Activated T-cell treated with anti-CD3 and anti-CD28 coated beads for 4 hours (primary cell): ENCODE results near the gene ITPRIPL1.
A peak's percentile ranks its signal among the peaks of the same experiment; 100 is the strongest.

ENCODE experiments used
- DNase-seq: peaks from one replicate; pipeline ENCODE4 v3.0.0-alpha.2; 2020

Gene ITPRIPL1

GRCh38 chr2:96323849-96324248 lies 1.3 kb upstream of the ITPRIPL1 start:
- no peak for DNase-seq

- DNase-seq, result no peak
Observed at GRCh38 chr2:96324721-96325040, 436 bp upstream of the ITPRIPL1 start.

- DNase-seq, result no peak
Observed at GRCh38 chr2:96325884-96326255, 753 bp downstream of the ITPRIPL1 start.

GRCh38 chr2:96326564-96326963 lies 1.4 kb downstream of the ITPRIPL1 start:
- no peak for DNase-seq

DNA sequence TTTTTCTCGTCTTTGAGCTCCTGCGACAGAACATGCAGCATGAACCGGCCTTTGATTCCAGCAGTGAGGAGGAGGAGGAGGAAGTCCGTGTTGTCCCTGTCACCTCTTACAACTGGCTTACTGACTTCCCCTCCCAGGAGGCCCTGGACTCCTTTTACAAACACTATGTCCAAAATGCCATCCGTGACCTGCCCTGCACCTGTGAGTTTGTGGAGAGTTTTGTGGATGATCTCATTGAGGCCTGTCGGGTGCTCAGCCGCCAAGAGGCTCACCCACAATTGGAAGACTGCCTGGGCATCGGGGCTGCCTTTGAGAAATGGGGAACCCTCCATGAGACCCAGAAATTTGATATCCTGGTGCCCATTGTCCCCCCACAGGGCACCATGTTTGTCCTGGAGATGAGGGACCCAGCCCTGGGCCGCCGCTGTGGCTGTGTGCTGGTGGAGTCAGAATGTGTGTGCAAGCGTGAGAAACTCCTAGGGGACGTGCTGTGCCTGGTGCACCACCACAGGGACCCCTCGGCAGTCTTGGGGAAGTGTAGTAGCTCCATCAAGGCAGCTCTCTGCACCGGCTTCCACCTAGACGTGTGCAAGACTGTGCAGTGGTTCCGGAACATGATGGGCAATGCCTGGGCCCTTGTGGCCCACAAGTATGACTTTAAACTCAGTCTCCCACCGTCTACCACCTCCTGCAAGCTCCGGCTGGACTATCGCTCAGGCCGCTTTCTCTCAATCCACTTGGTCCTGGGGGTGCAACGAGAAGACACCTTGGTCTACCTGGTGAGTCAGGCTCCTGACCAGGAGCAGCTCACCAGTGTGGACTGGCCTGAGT lies 2.1 kb downstream of the ITPRIPL1 start:
- DNase-seq, result no peak

DNA sequence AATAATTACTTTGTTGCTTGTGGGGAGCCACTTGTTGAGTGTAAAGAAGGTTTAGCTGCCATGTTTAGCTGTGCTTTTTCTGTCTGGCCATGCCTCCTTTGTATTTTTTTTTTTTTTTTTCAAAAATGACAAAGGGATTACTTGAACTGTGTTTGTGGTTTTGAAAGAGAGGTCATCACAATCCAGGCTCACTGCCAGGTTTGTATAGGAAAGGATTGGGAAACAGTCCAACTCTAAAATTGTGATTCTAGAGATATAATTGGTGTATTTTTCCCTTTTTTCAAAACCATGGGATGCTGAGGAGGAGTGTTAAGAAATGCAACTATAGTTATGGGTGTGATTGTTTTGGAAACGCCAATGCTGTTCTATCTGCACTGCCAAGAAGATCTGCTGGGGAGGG lies 4.3 kb downstream of the ITPRIPL1 start:
- DNase-seq, result no peak

- DNase-seq, result no peak
Observed at GRCh38 chr2:96329874-96330273, 4.8 kb downstream of the ITPRIPL1 start.

GRCh38 chr2:96330407-96330806 lies 5.3 kb downstream of the ITPRIPL1 start:
- no peak for DNase-seq

GRCh38 chr2:96333708-96334107 lies 8.6 kb downstream of the ITPRIPL1 start:
- DNase-seq, result no peak

- no peak for DNase-seq
Observed at GRCh38 chr2:96336104-96336775, 11.1 kb downstream of the ITPRIPL1 start.

GRCh38 chr2:96336873-96337272 lies 11.8 kb downstream of the ITPRIPL1 start:
- no peak for DNase-seq

- no peak for DNase-seq
Observed at GRCh38 chr2:96340493-96341414, 15.6 kb downstream of the ITPRIPL1 start.

DNA sequence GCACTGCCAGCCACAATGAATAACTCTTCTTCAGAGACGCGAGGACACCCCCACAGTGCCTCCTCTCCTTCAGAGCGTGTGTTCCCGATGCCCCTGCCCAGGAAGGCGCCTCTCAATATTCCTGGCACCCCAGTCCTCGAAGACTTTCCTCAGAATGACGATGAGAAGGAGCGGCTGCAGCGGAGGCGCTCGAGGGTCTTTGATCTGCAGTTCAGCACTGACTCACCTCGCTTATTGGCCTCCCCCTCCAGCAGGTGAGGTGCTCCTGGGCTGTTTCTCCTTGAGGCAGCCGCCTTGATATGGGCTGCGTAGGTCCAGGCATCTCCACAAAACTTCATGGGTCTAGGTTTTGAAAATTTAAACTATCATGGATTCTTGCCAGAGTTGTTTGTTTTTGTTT lies 16.5 kb downstream of the ITPRIPL1 start:
- no peak for DNase-seq

DNA sequence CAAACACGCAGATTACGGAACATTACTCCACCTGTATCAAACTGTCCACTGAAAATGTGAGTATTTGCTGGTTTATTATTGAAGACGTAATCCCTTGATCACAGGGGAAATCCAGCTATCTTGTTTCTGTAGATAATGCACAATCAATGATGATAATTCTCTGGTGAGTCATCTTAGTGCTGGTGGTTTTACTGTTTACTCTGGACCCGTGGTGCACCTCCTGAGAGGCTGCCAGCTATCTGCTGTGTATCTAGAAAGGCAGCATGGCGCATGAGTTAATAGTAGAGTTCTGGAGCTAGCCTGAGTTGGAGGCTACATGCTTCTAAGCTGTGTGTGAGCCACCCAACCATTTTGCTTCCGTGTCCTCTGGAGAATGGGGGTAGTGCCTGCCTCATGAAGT lies 17.0 kb downstream of the ITPRIPL1 start:
- DNase-seq, result no peak

GRCh38 chr2:96344011-96344410 lies 18.9 kb downstream of the ITPRIPL1 start:
- peak; percentile 34 for DNase-seq

DNA sequence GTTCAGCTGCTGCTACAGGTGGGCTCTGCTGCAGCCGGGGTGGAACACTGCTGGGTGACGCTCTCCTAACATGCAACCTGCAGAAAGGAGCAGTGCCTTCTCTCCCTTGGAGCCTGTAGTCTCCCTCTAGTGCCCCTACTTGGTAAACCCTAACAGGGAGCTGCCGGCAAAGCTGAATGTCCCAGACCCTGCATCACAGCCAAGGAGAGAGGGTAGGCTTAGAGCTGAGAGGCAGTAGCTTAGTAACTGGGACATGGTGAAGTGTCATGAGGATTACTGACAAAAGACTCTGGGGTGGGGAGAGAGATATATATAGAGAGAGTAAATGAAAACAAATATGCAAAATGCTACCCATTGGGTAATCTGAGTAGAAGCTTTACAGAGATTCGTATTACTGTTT lies 20.3 kb downstream of the ITPRIPL1 start:
- no peak for DNase-seq

GRCh38 chr2:96345868-96346462 lies 20.8 kb downstream of the ITPRIPL1 start:
- no peak for DNase-seq

GRCh38 chr2:96347395-96347794 lies 22.3 kb downstream of the ITPRIPL1 start:
- no peak for DNase-seq

DNA sequence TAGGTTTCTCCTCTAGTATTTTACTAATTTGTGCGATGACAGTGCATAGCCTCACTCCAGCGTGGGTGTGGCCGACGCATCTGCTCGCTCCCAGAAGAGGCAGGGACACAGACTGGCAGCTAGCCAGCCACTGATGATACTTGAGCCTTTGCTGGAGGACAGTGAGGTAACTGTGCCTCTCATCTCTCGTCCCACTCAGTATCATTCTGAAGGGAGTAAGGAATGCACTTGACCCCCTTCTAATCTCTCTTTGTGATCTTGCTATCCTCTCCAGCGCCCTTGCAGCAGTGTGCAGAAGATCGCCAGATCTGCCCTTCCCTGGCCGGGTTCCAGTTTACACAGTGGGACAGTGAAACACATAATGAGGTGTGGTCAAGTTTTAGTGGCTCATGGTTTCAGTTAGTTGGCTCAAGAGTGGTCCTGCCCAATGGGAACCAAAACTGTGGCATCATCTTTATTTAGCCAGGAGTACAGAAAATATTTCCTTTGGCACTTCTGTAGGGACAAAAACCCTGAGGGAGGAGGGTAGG lies 28.0 kb downstream of the ITPRIPL1 start:
- no peak for DNase-seq

- DNase-seq, result no peak
Observed at GRCh38 chr2:96353606-96354101, 28.5 kb downstream of the ITPRIPL1 start.

- DNase-seq, result no peak
Observed at GRCh38 chr2:96354492-96354891, 29.4 kb downstream of the ITPRIPL1 start.

DNA sequence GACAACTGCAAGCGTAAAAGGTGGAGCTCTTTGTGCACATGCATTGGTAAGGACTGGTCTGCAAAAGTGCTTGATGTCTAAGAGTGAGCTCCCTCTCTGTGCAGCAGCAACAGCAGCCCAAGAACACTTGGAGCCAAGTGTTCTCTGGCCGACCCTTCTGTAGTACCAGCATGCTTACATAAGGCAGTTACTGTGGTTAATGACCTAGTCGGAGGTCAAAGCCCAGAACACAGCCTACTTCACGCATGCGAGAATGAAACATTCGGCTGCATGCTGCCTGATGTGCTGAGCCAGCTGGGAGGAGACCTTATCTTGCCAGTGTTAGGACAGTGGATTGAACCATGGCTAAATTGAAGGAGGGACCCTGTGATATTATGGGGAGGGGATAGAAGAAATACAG lies 31.8 kb downstream of the ITPRIPL1 start:
- DNase-seq, result no peak

- peak; percentile 24 for DNase-seq
Observed at GRCh38 chr2:96359310-96359709, 34.2 kb downstream of the ITPRIPL1 start.
